ENCODE measurements around the gene HK2. TPM values are rescaled to one million over a fixed set of nuclear protein-coding genes. Genes with fewer than 3 reads are reported as not detected.

The HK2 gene
- total RNA-seq, 2 experiments from 2014 or later, result 7.7 to 8.9 TPM

- POLR2A ChIA-PET, result interaction anchor here (1.1 to 9.4 kb wide), 11 partner anchors 8 to 378 kb away, joined by 3 to 169 read pairs (median 6); partner anchors contain the start of genes SEMA4F and WBP1
Measured at GRCh38 chr2:74835831-74836674, 2.1 kb downstream of the HK2 start.

GRCh38 chr2:74836675-74837401 is 2.9 kb downstream of the HK2 start:
- no peaks in the 10 kb centered on the region for H3K9me3 ChIP-seq (ENCODE audit: control insufficient read depth in 1 of 2, insufficient read depth in 1 of 2, low read length in 2 of 2)
- Mint-ChIP-seq H3K4me1 (ENCODE audit: low read depth) (peaks cover 64% of the 10 kb centered on the region), H3K27ac (peak overlapping the region; percentile 55), H3K27me3 (no peaks in the 10 kb centered on the region), H3K9me3 (no peaks in the 10 kb centered on the region), H3K4me3 (peak overlapping the region; percentile 87), H3K36me3 (ENCODE audit: low read depth) (no peaks in the 10 kb centered on the region)
- no peak for DNase-seq
- H3K4me3 ChIP-seq (ENCODE audit: low read length), result no peak overlapping the region
- ChIA-PET CTCF (interaction anchor here (0.9 to 3.7 kb wide), 7 partner anchors 12 to 123 kb away, joined by 3 to 35 read pairs (median 4); no protein-coding TSS in a partner anchor), POLR2A (interaction anchor here (1.1 to 9.4 kb wide), 3 partner anchors 11 to 122 kb away, joined by 5 to 169 read pairs (median 9); no protein-coding TSS in a partner anchor)
- no peak overlapping the region for H3K27ac ChIP-seq (ENCODE audit: low read depth in 1 of 2, low read length in 2 of 2)
- peaks cover 62% of the 10 kb centered on the region for H3K4me1 ChIP-seq (ENCODE audit: insufficient read depth, low read length)
- intact Hi-C loops (cut with DNase I, micrococcal nuclease), result loop anchor here (1.0 to 10.0 kb wide), 8 partner anchors 12 to 1725 kb away; partner anchors contain the start of genes MRPL19 (in 1 of the 2), RAB11FIP5 (in 1 of the 2) and SEMA4F (in 1 of the 2)
- no peaks in the 10 kb centered on the region for H3K36me3 ChIP-seq (ENCODE audit: insufficient read depth, low read length)
- no peaks in the 10 kb centered on the region for H3K27me3 ChIP-seq (ENCODE audit: control insufficient read depth in 1 of 2, insufficient read depth in 2 of 2, low read length in 2 of 2)
- TF ChIP-seq, protein P1, sequence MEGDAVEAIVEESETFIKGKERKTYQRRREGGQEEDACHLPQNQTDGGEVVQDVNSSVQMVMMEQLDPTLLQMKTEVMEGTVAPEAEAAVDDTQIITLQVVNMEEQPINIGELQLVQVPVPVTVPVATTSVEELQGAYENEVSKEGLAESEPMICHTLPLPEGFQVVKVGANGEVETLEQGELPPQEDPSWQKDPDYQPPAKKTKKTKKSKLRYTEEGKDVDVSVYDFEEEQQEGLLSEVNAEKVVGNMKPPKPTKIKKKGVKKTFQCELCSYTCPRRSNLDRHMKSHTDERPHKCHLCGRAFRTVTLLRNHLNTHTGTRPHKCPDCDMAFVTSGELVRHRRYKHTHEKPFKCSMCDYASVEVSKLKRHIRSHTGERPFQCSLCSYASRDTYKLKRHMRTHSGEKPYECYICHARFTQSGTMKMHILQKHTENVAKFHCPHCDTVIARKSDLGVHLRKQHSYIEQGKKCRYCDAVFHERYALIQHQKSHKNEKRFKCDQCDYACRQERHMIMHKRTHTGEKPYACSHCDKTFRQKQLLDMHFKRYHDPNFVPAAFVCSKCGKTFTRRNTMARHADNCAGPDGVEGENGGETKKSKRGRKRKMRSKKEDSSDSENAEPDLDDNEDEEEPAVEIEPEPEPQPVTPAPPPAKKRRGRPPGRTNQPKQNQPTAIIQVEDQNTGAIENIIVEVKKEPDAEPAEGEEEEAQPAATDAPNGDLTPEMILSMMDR (IDR thresholded peaks at IDR 0.05), result peak; percentile 62
- no peak for ATAC-seq (ENCODE audit: poor library complexity)

More at GRCh38 chr2:74835831-74836674, 2.1 kb downstream of the HK2 start:
- ATAC-seq (ENCODE audit: poor library complexity), result no peak
- Mint-ChIP-seq H3K27ac (peak overlapping the region; percentile 55), H3K4me3 (peak overlapping the region; percentile 87), H3K27me3 (no peaks in the 10 kb centered on the region), H3K36me3 (ENCODE audit: low read depth) (no peaks in the 10 kb centered on the region), H3K9me3 (no peaks in the 10 kb centered on the region), H3K4me1 (ENCODE audit: low read depth) (peaks cover 56% of the 10 kb centered on the region)
- TF ChIP-seq, protein P1 (IDR thresholded peaks at IDR 0.05), result peak; percentile 83
- CTCF ChIA-PET, result interaction anchor here (0.9 to 3.7 kb wide), 8 partner anchors 13 to 122 kb away, joined by 3 to 35 read pairs (median 5); no protein-coding TSS in a partner anchor
- Histone ChIP-seq H3K36me3 (ENCODE audit: insufficient read depth, low read length) (no peaks in the 10 kb centered on the region), H3K27ac (ENCODE audit: low read depth in 1 of 2, low read length in 2 of 2) (no peak overlapping the region), H3K4me3 (ENCODE audit: low read length) (peak overlapping the region; percentile 75), H3K4me1 (ENCODE audit: insufficient read depth, low read length) (peaks cover 55% of the 10 kb centered on the region), H3K9me3 (ENCODE audit: control insufficient read depth in 1 of 2, insufficient read depth in 1 of 2, low read length in 2 of 2) (no peaks in the 10 kb centered on the region), H3K27me3 (ENCODE audit: control insufficient read depth in 1 of 2, insufficient read depth in 2 of 2, low read length in 2 of 2) (no peaks in the 10 kb centered on the region)
- intact Hi-C loops (cut with DNase I, micrococcal nuclease), result loop anchor here (1.0 to 10.0 kb wide), 7 partner anchors 13 to 1724 kb away; partner anchors contain the start of genes MRPL19 (in 1 of the 2), RAB11FIP5 (in 1 of the 2) and SEMA4F (in 1 of the 2)
- DNase-seq, result peak in 3 of 14 experiments; percentile 53 to 65 (median 60)

- no peak overlapping the region for H3K27ac ChIP-seq (ENCODE audit: low read depth in 1 of 2, low read length in 2 of 2)
- Mint-ChIP-seq H3K4me3 (peak overlapping the region; percentile 10), H3K4me1 (ENCODE audit: low read depth) (peaks cover 96% of the 10 kb centered on the region), H3K36me3 (ENCODE audit: low read depth) (no peaks in the 10 kb centered on the region), H3K27ac (peak overlapping the region; percentile 98), H3K27me3 (no peaks in the 10 kb centered on the region), H3K9me3 (no peaks in the 10 kb centered on the region)
- ChIA-PET CTCF (interaction anchor here (1.4 kb wide), 1 partner anchor 126 kb away, joined by 3 read pairs; no protein-coding TSS in a partner anchor), POLR2A (interaction anchor here (9.4 kb wide), 1 partner anchor 8 kb away, joined by 169 read pairs; no protein-coding TSS in a partner anchor)
- TF ChIP-seq, protein P1 (IDR thresholded peaks at IDR 0.05), result no peak
- no peaks in the 10 kb centered on the region for H3K9me3 ChIP-seq (ENCODE audit: control insufficient read depth in 1 of 2, insufficient read depth in 1 of 2, low read length in 2 of 2)
- DNase-seq, result no peak
- H3K4me3 ChIP-seq (ENCODE audit: low read length), result no peak overlapping the region
- H3K27me3 ChIP-seq (ENCODE audit: control insufficient read depth in 1 of 2, insufficient read depth in 2 of 2, low read length in 2 of 2), result no peaks in the 10 kb centered on the region
- H3K4me1 ChIP-seq (ENCODE audit: insufficient read depth, low read length), result peaks cover 83% of the 10 kb centered on the region
- H3K36me3 ChIP-seq (ENCODE audit: insufficient read depth, low read length), result no peaks in the 10 kb centered on the region
- intact Hi-C loops (cut with DNase I, micrococcal nuclease), result loop anchor here (10.0 kb wide), 2 partner anchors 113 to 1457 kb away; partner anchors contain the start of genes ALMS1 (in 1 of the 2) and POLE4 (in 1 of the 2)
- no peak for ATAC-seq (ENCODE audit: poor library complexity)
Measured at GRCh38 chr2:74841641-74842040, 7.7 kb downstream of the HK2 start.

Measured in CD4-positive, alpha-beta T cell (primary cell).